ENCODE measurements around the gene C2CD2. TPM values are rescaled to one million over a fixed set of nuclear protein-coding genes. Genes with fewer than 3 reads are reported as not detected.

The C2CD2 gene
- total and polyA plus RNA-seq, 10 of the 15 experiments (the other 5 are each of a cell fraction or from before 2014, with no cell fraction given), result 2.2 to 30.9 (median 9.9) TPM

DNA sequence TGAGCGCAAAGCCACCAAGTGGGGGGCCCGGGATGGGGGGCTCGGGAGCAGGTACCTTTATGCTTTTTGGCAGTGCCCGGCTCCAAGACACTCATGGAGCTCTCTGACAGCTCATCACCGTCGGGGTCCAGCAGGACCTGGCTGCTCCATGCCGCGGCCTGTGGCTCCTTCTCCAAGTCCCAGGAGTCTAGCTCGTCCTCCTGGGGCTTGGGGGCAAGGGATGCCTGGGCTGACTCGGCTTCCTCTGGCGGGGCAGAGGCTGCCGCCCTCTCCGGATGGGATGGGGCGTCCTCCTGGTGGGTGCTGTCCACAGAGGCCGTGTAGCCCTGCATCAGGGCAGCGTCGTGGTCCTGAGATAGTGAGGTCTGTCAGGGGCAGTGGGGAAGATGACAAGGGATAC, 54.8 kb downstream of the C2CD2 start (continued):
- TF ChIP-seq, protein P1, sequence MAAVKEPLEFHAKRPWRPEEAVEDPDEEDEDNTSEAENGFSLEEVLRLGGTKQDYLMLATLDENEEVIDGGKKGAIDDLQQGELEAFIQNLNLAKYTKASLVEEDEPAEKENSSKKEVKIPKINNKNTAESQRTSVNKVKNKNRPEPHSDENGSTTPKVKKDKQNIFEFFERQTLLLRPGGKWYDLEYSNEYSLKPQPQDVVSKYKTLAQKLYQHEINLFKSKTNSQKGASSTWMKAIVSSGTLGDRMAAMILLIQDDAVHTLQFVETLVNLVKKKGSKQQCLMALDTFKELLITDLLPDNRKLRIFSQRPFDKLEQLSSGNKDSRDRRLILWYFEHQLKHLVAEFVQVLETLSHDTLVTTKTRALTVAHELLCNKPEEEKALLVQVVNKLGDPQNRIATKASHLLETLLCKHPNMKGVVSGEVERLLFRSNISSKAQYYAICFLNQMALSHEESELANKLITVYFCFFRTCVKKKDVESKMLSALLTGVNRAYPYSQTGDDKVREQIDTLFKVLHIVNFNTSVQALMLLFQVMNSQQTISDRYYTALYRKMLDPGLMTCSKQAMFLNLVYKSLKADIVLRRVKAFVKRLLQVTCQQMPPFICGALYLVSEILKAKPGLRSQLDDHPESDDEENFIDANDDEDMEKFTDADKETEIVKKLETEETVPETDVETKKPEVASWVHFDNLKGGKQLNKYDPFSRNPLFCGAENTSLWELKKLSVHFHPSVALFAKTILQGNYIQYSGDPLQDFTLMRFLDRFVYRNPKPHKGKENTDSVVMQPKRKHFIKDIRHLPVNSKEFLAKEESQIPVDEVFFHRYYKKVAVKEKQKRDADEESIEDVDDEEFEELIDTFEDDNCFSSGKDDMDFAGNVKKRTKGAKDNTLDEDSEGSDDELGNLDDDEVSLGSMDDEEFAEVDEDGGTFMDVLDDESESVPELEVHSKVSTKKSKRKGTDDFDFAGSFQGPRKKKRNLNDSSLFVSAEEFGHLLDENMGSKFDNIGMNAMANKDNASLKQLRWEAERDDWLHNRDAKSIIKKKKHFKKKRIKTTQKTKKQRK (IDR thresholded peaks at IDR 0.05; ENCODE audit: low read depth, low read length), result no peak
- TF ChIP-seq, protein P2, sequence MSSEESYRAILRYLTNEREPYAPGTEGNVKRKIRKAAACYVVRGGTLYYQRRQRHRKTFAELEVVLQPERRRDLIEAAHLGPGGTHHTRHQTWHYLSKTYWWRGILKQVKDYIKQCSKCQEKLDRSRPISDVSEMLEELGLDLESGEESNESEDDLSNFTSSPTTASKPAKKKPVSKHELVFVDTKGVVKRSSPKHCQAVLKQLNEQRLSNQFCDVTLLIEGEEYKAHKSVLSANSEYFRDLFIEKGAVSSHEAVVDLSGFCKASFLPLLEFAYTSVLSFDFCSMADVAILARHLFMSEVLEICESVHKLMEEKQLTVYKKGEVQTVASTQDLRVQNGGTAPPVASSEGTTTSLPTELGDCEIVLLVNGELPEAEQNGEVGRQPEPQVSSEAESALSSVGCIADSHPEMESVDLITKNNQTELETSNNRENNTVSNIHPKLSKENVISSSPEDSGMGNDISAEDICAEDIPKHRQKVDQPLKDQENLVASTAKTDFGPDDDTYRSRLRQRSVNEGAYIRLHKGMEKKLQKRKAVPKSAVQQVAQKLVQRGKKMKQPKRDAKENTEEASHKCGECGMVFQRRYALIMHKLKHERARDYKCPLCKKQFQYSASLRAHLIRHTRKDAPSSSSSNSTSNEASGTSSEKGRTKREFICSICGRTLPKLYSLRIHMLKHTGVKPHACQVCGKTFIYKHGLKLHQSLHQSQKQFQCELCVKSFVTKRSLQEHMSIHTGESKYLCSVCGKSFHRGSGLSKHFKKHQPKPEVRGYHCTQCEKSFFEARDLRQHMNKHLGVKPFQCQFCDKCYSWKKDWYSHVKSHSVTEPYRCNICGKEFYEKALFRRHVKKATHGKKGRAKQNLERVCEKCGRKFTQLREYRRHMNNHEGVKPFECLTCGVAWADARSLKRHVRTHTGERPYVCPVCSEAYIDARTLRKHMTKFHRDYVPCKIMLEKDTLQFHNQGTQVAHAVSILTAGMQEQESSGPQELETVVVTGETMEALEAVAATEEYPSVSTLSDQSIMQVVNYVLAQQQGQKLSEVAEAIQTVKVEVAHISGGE (CRISPR knock-in tag; IDR thresholded peaks at IDR 0.05), result no peak
- TF ChIP-seq PAX5 (IDR thresholded peaks at IDR 0.05; ENCODE audit: borderline replicate concordance, low read depth, low read length) (no peak), NFYA (IDR thresholded peaks at IDR 0.05; ENCODE audit: borderline replicate concordance, low read depth, low read length) (no peak), NRF1 (conservative IDR thresholded peaks at IDR 0.05; ENCODE audit: low read depth, low read length) (no peak), PAX8 (IDR thresholded peaks at IDR 0.05) (no peak), NFXL1 (IDR thresholded peaks at IDR 0.05; ENCODE audit: borderline replicate concordance) (no peak), ZNF24 (IDR thresholded peaks at IDR 0.05) (no peak), LARP7 (IDR thresholded peaks at IDR 0.05) (no peak), ZZZ3 (IDR thresholded peaks at IDR 0.05; ENCODE audit: control insufficient read depth, insufficient read length, low read depth) (no peak)
- TF ChIP-seq, protein P3, sequence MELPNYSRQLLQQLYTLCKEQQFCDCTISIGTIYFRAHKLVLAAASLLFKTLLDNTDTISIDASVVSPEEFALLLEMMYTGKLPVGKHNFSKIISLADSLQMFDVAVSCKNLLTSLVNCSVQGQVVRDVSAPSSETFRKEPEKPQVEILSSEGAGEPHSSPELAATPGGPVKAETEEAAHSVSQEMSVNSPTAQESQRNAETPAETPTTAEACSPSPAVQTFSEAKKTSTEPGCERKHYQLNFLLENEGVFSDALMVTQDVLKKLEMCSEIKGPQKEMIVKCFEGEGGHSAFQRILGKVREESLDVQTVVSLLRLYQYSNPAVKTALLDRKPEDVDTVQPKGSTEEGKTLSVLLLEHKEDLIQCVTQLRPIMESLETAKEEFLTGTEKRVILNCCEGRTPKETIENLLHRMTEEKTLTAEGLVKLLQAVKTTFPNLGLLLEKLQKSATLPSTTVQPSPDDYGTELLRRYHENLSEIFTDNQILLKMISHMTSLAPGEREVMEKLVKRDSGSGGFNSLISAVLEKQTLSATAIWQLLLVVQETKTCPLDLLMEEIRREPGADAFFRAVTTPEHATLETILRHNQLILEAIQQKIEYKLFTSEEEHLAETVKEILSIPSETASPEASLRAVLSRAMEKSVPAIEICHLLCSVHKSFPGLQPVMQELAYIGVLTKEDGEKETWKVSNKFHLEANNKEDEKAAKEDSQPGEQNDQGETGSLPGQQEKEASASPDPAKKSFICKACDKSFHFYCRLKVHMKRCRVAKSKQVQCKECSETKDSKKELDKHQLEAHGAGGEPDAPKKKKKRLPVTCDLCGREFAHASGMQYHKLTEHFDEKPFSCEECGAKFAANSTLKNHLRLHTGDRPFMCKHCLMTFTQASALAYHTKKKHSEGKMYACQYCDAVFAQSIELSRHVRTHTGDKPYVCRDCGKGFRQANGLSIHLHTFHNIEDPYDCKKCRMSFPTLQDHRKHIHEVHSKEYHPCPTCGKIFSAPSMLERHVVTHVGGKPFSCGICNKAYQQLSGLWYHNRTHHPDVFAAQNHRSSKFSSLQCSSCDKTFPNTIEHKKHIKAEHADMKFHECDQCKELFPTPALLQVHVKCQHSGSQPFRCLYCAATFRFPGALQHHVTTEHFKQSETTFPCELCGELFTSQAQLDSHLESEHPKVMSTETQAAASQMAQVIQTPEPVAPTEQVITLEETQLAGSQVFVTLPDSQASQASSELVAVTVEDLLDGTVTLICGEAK (IDR thresholded peaks at IDR 0.05; ENCODE audit: borderline replicate concordance), result no peak
- TF ChIP-seq, protein P4, sequence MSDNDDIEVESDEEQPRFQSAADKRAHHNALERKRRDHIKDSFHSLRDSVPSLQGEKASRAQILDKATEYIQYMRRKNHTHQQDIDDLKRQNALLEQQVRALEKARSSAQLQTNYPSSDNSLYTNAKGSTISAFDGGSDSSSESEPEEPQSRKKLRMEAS (IDR thresholded peaks at IDR 0.05; ENCODE audit: low read depth, low read length), result no peak

All from GM12878 (cell line).